PFSK-1 (cell line): Measurements from ENCODE around the gene GLRX2.

Experiments used
- POLR2AphosphoS5 ChIP-seq: IDR thresholded peaks from 2 replicates; pipeline ENCODE4 v1.6.1; 2012; ENCODE audit warnings: low read depth, mild to moderate bottlenecking, control low read depth, low read length, moderate library complexity
- REST ChIP-seq, 2 experiments: IDR thresholded peaks; 2 replicates each; pipeline versions ENCODE4 v1.6.1 to v1.8.0; 2011 to 2012; ENCODE audit warnings: low read depth in 2 of 2, low read length in 2 of 2, control low read depth in 1 of 2, inconsistent platforms in 1 of 2, mild to moderate bottlenecking in 1 of 2, moderate library complexity in 1 of 2; ENCODE audit not compliant: insufficient read depth in 1 of 2
- TAF1 ChIP-seq: IDR thresholded peaks from 2 replicates; pipeline ENCODE4 v1.6.1; 2012; ENCODE audit warnings: low read length, control low read depth, borderline replicate concordance; ENCODE audit not compliant: insufficient read depth

GRCh38 chr1:193058529-193059281, 46.5 kb downstream of the GLRX2 start:
- TF ChIP-seq POLR2AphosphoS5 (peak; percentile 57), REST (IDR thresholded peaks at IDR 0.05; ENCODE audit: insufficient read depth in 1 of 2, low read depth in 2 of 2, low read length in 2 of 2) (peak in 1 of 2 experiments; percentile 32; a peak in 1 of 4 replicates), TAF1 (peak; percentile 79; the same call in 1 of the 2 replicates)
